BLaER1 treated with 17β-estradiol and CSF1 and Interleukin-3, amounts not matched to agents 10 nM and 100 nM (cell line): ENCODE data around the gene HOXD11.

Experiments used
- H3K27ac ChIP-seq, 11 experiments: shearing (Covaris generic); formaldehyde crosslinking; 2 replicates each; pipeline ENCODE4 v1.8.1; 2022
- H3K27me3 ChIP-seq, 11 experiments: shearing (Covaris generic); formaldehyde crosslinking; 2 replicates each; pipeline ENCODE4 v1.8.1; 2022
- H3K36me3 ChIP-seq, 11 experiments: shearing (Covaris generic); formaldehyde crosslinking; 2 replicates each; pipeline ENCODE4 v1.8.1; 2022
- H3K4me1 ChIP-seq, 10 experiments: shearing (Covaris generic); formaldehyde crosslinking; 2 replicates each; pipeline ENCODE4 v1.8.1; 2022
- H3K4me2 ChIP-seq, 11 experiments: shearing (Covaris generic); formaldehyde crosslinking; 2 replicates each; pipeline ENCODE4 v1.8.1; 2022
- H3K4me3 ChIP-seq, 10 experiments: shearing (Covaris generic); formaldehyde crosslinking; 2 replicates each; pipeline ENCODE4 v1.8.1; 2022
- H3K9ac ChIP-seq, 11 experiments: shearing (Covaris generic); formaldehyde crosslinking; 2 replicates each; pipeline ENCODE4 v1.8.1; 2022
- H3K9me3 ChIP-seq, 11 experiments: shearing (Covaris generic); formaldehyde crosslinking; replicated peaks in 1 of 11; 2 replicates each; pipeline ENCODE4 v1.8.1; 2022
- H4K20me1 ChIP-seq, 11 experiments: shearing (Covaris generic); formaldehyde crosslinking; 2 replicates each; pipeline ENCODE4 v1.8.1; 2022
- Cebpa-rat ChIP-seq, 11 experiments: shearing (Covaris generic); IDR thresholded peaks; 2 replicates each; pipeline ENCODE4 v1.8.1; 2022

HOXD11 gene

GRCh38 chr2:176142281-176142680, 35.2 kb downstream of the HOXD11 start:
- H3K27me3 ChIP-seq: peaks cover 49 to 86% (median 62%) of the 10 kb centered on the region in 11 experiments
- H3K27ac ChIP-seq: no peak overlapping the region
- H3K9me3 ChIP-seq: peaks cover 5 to 36% (median 27%) of the 10 kb centered on the region in 11 experiments; a peak in 20 of 22 replicates
- H3K4me2 ChIP-seq: no peak overlapping the region
- no peaks in the 10 kb centered on the region for H4K20me1 ChIP-seq
- TF ChIP-seq Cebpa-rat (IDR thresholded peaks at IDR 0.05): no peak
- H3K4me3 ChIP-seq: no peak overlapping the region
- no peaks in the 10 kb centered on the region for H3K4me1 ChIP-seq
- H3K36me3 ChIP-seq: no peaks in the 10 kb centered on the region
- no peak overlapping the region for H3K9ac ChIP-seq

- H3K9me3 ChIP-seq: peaks cover 30 to 43% (median 39%) of the 10 kb centered on the region in 11 experiments
- no peaks in the 10 kb centered on the region for H3K4me1 ChIP-seq
- no peak overlapping the region for H3K4me2 ChIP-seq
- no peaks in the 10 kb centered on the region; a peak in 1 of 22 replicates for H4K20me1 ChIP-seq
- no peak for TF ChIP-seq Cebpa-rat (IDR thresholded peaks at IDR 0.05)
- H3K27ac ChIP-seq: no peak overlapping the region
- no peak overlapping the region for H3K4me3 ChIP-seq
- H3K36me3 ChIP-seq: no peaks in the 10 kb centered on the region
- H3K27me3 ChIP-seq: peaks cover 50 to 86% (median 64%) of the 10 kb centered on the region in 11 experiments
- no peak overlapping the region for H3K9ac ChIP-seq
Measured at GRCh38 chr2:176145085-176145969, 38.2 kb downstream of the HOXD11 start.

- no peak for TF ChIP-seq Cebpa-rat (IDR thresholded peaks at IDR 0.05)
- H4K20me1 ChIP-seq: no peaks in the 10 kb centered on the region; a peak in 2 of 22 replicates
- no peak overlapping the region for H3K9ac ChIP-seq
- no peak overlapping the region for H3K27ac ChIP-seq
- peaks cover 52 to 86% (median 64%) of the 10 kb centered on the region in 11 experiments for H3K27me3 ChIP-seq
- H3K4me1 ChIP-seq: no peaks in the 10 kb centered on the region
- H3K4me2 ChIP-seq: no peak overlapping the region
- H3K9me3 ChIP-seq: peaks cover 29 to 43% (median 39%) of the 10 kb centered on the region in 11 experiments
- no peak overlapping the region for H3K4me3 ChIP-seq
- H3K36me3 ChIP-seq: no peaks in the 10 kb centered on the region
Measured at GRCh38 chr2:176146101-176146500, 39.0 kb downstream of the HOXD11 start.

GRCh38 chr2:176146645-176147044, 39.6 kb downstream of the HOXD11 start:
- no peak for TF ChIP-seq Cebpa-rat (IDR thresholded peaks at IDR 0.05)
- Histone ChIP-seq H3K4me1 (no peaks in the 10 kb centered on the region), H3K4me3 (no peak overlapping the region), H3K36me3 (no peaks in the 10 kb centered on the region), H3K4me2 (no peak overlapping the region), H3K9me3 (peaks cover 32 to 47% (median 44%) of the 10 kb centered on the region in 11 experiments), H3K27ac (no peak overlapping the region), H4K20me1 (no peaks in the 10 kb centered on the region; a peak in 2 of 22 replicates), H3K27me3 (peaks cover 55 to 86% (median 68%) of the 10 kb centered on the region in 11 experiments), H3K9ac (no peak overlapping the region)

GRCh38 chr2:176147210-176147799, 40.2 kb downstream of the HOXD11 start:
- Histone ChIP-seq H3K27ac (no peak overlapping the region), H3K27me3 (peaks cover 61 to 92% (median 74%) of the 10 kb centered on the region in 11 experiments), H3K4me3 (no peak overlapping the region), H3K4me1 (no peaks in the 10 kb centered on the region), H4K20me1 (no peaks in the 10 kb centered on the region; a peak in 2 of 22 replicates), H3K36me3 (no peaks in the 10 kb centered on the region), H3K4me2 (no peak overlapping the region), H3K9me3 (peaks cover 35 to 51% (median 48%) of the 10 kb centered on the region in 11 experiments), H3K9ac (no peak overlapping the region)
- TF ChIP-seq Cebpa-rat (IDR thresholded peaks at IDR 0.05): no peak

GRCh38 chr2:176147800-176148496, 40.9 kb downstream of the HOXD11 start:
- no peak for TF ChIP-seq Cebpa-rat (IDR thresholded peaks at IDR 0.05)
- Histone ChIP-seq H3K27me3 (peaks cover 67 to 92% (median 81%) of the 10 kb centered on the region in 11 experiments), H3K27ac (no peak overlapping the region), H3K4me1 (no peaks in the 10 kb centered on the region), H4K20me1 (no peaks in the 10 kb centered on the region; a peak in 2 of 22 replicates), H3K4me3 (no peak overlapping the region), H3K4me2 (no peak overlapping the region), H3K9ac (no peak overlapping the region), H3K36me3 (no peaks in the 10 kb centered on the region), H3K9me3 (peaks cover 35 to 57% (median 53%) of the 10 kb centered on the region in 11 experiments)

- H3K4me1 ChIP-seq: no peaks in the 10 kb centered on the region
- H3K27me3 ChIP-seq: peaks cover 75 to 93% (median 89%) of the 10 kb centered on the region in 11 experiments
- no peak for TF ChIP-seq Cebpa-rat (IDR thresholded peaks at IDR 0.05)
- H3K9ac ChIP-seq: no peak overlapping the region
- no peak overlapping the region for H3K27ac ChIP-seq
- no peak overlapping the region for H3K4me3 ChIP-seq
- H4K20me1 ChIP-seq: no peaks in the 10 kb centered on the region; a peak in 2 of 22 replicates
- H3K36me3 ChIP-seq: no peaks in the 10 kb centered on the region
- peaks cover 35 to 57% (median 53%) of the 10 kb centered on the region in 11 experiments for H3K9me3 ChIP-seq
- no peak overlapping the region for H3K4me2 ChIP-seq
Measured at GRCh38 chr2:176148751-176149421, 41.8 kb downstream of the HOXD11 start.

GRCh38 chr2:176149481-176149938, 42.4 kb downstream of the HOXD11 start:
- Histone ChIP-seq H3K9me3 (peaks cover 35 to 57% (median 54%) of the 10 kb centered on the region in 11 experiments), H4K20me1 (no peaks in the 10 kb centered on the region; a peak in 2 of 22 replicates), H3K4me1 (no peaks in the 10 kb centered on the region), H3K9ac (no peak overlapping the region), H3K27ac (no peak overlapping the region), H3K27me3 (peaks cover 82 to 99% (median 96%) of the 10 kb centered on the region in 11 experiments), H3K4me2 (no peak overlapping the region), H3K4me3 (no peak overlapping the region), H3K36me3 (no peaks in the 10 kb centered on the region)
- TF ChIP-seq Cebpa-rat (IDR thresholded peaks at IDR 0.05): no peak
